ENCODE results near the gene ING5.

ING5 gene

DNA sequence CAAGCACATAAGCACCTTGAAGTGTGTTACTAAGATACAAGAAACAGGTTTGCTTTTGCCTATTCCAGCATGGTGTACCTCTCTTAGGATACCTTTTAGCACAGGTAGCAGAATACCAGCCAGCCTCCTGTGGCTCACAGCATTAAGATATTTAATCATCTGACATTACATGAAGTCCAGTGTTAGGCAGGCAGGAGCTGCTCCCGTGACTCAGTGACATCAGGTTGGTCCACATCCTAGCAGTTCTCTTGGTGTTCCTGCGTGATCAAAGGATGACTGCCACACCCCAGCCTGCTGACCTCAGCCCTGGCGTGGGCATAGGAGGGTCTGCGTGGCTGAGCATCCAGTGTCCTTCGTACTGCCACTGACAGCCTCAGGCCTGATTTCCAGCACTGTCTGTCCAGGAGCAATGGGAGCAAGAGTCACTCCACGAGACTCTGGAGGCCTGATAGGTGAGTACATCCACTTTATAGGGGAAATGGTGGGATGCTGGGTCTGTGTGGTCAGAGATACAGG lies 11.6 kb upstream of the ING5 start:
- H3K4me1 ChIP-seq: peaks cover 13% of the 10 kb centered on the region
- H3K9ac ChIP-seq: no peak overlapping the region
- no peaks in the 10 kb centered on the region for H3K27me3 ChIP-seq (ENCODE audit: control insufficient read depth, insufficient read depth, low read length)

DNA sequence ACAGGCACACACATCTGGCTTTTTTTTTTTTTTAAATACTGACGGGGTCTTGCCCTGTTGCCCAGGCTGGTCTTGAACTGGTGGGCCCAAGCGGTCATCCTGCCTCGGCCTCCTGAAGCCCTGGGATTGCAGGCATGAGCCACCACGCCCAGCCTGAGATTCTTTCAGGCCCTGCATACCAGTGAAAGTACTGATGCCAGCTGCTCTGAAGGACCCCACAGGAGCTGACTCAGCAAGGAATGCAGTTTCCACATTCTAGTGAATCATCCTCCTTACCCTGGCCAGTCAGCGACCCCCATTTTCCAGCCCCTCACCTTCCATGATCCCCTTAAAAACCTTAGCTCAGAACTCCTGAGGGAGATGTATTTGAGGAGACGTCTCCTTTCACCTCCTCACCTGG lies 9.4 kb upstream of the ING5 start:
- Histone ChIP-seq H3K4me2 (ENCODE audit: low read length) (no peak overlapping the region), H3K9me3 (ENCODE audit: control insufficient read depth, low read length) (no peaks in the 10 kb centered on the region), H2AFZ (no peak overlapping the region), H3K27me3 (ENCODE audit: control insufficient read depth, insufficient read depth, low read length) (no peaks in the 10 kb centered on the region), H3K9ac (no peak overlapping the region), H3K36me3 (ENCODE audit: control insufficient read depth, insufficient read depth, low read length) (no peaks in the 10 kb centered on the region), H3K4me3 (ENCODE audit: low read depth, low read length) (no peak overlapping the region), H3K4me1 (peaks cover 8% of the 10 kb centered on the region), H3K79me2 (no peaks in the 10 kb centered on the region), H3K27ac (no peak overlapping the region)
- TF ChIP-seq, protein P1, sequence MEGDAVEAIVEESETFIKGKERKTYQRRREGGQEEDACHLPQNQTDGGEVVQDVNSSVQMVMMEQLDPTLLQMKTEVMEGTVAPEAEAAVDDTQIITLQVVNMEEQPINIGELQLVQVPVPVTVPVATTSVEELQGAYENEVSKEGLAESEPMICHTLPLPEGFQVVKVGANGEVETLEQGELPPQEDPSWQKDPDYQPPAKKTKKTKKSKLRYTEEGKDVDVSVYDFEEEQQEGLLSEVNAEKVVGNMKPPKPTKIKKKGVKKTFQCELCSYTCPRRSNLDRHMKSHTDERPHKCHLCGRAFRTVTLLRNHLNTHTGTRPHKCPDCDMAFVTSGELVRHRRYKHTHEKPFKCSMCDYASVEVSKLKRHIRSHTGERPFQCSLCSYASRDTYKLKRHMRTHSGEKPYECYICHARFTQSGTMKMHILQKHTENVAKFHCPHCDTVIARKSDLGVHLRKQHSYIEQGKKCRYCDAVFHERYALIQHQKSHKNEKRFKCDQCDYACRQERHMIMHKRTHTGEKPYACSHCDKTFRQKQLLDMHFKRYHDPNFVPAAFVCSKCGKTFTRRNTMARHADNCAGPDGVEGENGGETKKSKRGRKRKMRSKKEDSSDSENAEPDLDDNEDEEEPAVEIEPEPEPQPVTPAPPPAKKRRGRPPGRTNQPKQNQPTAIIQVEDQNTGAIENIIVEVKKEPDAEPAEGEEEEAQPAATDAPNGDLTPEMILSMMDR (IDR thresholded peaks at IDR 0.05): no peak

More for the DNA sequence above, 11.6 kb upstream of the ING5 start:
- Histone ChIP-seq H3K9me3 (ENCODE audit: control insufficient read depth, low read length) (no peaks in the 10 kb centered on the region), H3K4me2 (ENCODE audit: low read length) (no peak overlapping the region), H3K27ac (no peak overlapping the region), H3K36me3 (ENCODE audit: control insufficient read depth, insufficient read depth, low read length) (no peaks in the 10 kb centered on the region), H3K4me3 (ENCODE audit: low read depth, low read length) (no peak overlapping the region), H2AFZ (no peak overlapping the region), H3K79me2 (no peaks in the 10 kb centered on the region)
- TF ChIP-seq, protein P1 (IDR thresholded peaks at IDR 0.05): no peak

- no peak overlapping the region for H3K27ac ChIP-seq
- no peak overlapping the region for H3K4me2 ChIP-seq (ENCODE audit: low read length)
- no peak overlapping the region for H3K9ac ChIP-seq
- H3K79me2 ChIP-seq: no peaks in the 10 kb centered on the region
- no peaks in the 10 kb centered on the region for H3K27me3 ChIP-seq (ENCODE audit: control insufficient read depth, insufficient read depth, low read length)
- no peaks in the 10 kb centered on the region for H3K36me3 ChIP-seq (ENCODE audit: control insufficient read depth, insufficient read depth, low read length)
- H3K9me3 ChIP-seq (ENCODE audit: control insufficient read depth, low read length): no peaks in the 10 kb centered on the region
- H3K4me1 ChIP-seq: no peaks in the 10 kb centered on the region
- TF ChIP-seq, protein P1 (IDR thresholded peaks at IDR 0.05): no peak
- H2AFZ ChIP-seq: no peak overlapping the region
- H3K4me3 ChIP-seq (ENCODE audit: low read depth, low read length): no peak overlapping the region
Observed at GRCh38 chr2:241695651-241696050, 6.2 kb upstream of the ING5 start.

- peak overlapping the region; percentile 86 for H3K4me2 ChIP-seq (ENCODE audit: low read length)
- TF ChIP-seq, protein P1 (IDR thresholded peaks at IDR 0.05): no peak
- H2AFZ ChIP-seq: peak overlapping the region; percentile 93
- peak overlapping the region; percentile 83 for H3K27ac ChIP-seq
- H3K4me1 ChIP-seq: peaks cover 4% of the 10 kb centered on the region
- H3K79me2 ChIP-seq: peaks cover 4% of the 10 kb centered on the region
- no peaks in the 10 kb centered on the region for H3K36me3 ChIP-seq (ENCODE audit: control insufficient read depth, insufficient read depth, low read length)
- H3K4me3 ChIP-seq (ENCODE audit: low read depth, low read length): peak overlapping the region; percentile 69
- peak overlapping the region; percentile 13 for H3K9ac ChIP-seq
- no peaks in the 10 kb centered on the region for H3K9me3 ChIP-seq (ENCODE audit: control insufficient read depth, low read length)
- H3K27me3 ChIP-seq (ENCODE audit: control insufficient read depth, insufficient read depth, low read length): no peaks in the 10 kb centered on the region
Observed at GRCh38 chr2:241701149-241701398, 765 bp upstream of the ING5 start.

Measured in parathyroid adenoma (tissue), 2 donors.